A549 (cell line): ENCODE results near the gene P4HB. TPM values are rescaled to one million over a fixed set of nuclear protein-coding genes. Genes with fewer than 3 reads are reported as not detected.
"Not testable (repeated sequence)": the region's sequence is repeated elsewhere in the genome, so short reads cannot be mapped to it uniquely, and the experiment has no call there.

Experiments used
- ATAC-seq, 2 experiments: fragments of 200-7000 bp in 1 of 2; fragments of >200 bp in 1 of 2; cut with Nextera tagmentation in 1 of 2; cut with Tn5 transposase in 1 of 2; 3 replicates each; pipeline versions ENCODE4 v1.8.0 to v1.9.1; 2018 to 2020; ENCODE audit warnings: mild to moderate bottlenecking in 1 of 2, moderate library complexity in 1 of 2
- CTCF ChIA-PET: fragments of 300-600 bp; sonication (Branson Sonifier 250); formaldehyde crosslinking; extraction: SDS; loops from one replicate; lab custom pipeline; 2021; ENCODE audit warnings: antibody characterized with exemption, inconsistent platforms; lab: Yijun Ruan, JAX
- POLR2A ChIA-PET: fragments of 350-600 bp; formaldehyde crosslinking; extraction: SDS; loops from one replicate; lab custom pipeline; 2021; ENCODE audit warnings: antibody characterized with exemption, inconsistent platforms; lab: Yijun Ruan, JAX
- DNase-seq, 2 experiments: peaks; one replicate each; pipeline versions ENCODE4 v3.0.0 to v3.0.0-alpha.2; 2011 to 2016; ENCODE audit warnings: low read depth in 1 of 2, low spot score in 1 of 2
- FAIRE-seq: peaks from 2 replicates; lab custom pipeline; 2011; peaks lifted over from hg19 to GRCh38; lab: Jason Lieb, UNC
- H3K27ac ChIP-seq, 2 experiments: fragments of >200 bp; sonication (Bioruptor Twin); formaldehyde crosslinking; 3 replicates each; pipeline ENCODE4 v1.5.1; 2016 to 2017
- H3K4me1 ChIP-seq: fragments of >200 bp; sonication (Bioruptor Twin); formaldehyde crosslinking; 3 replicates; pipeline ENCODE4 v1.6.1; 2016
- H3K4me2 ChIP-seq: fragments of >200 bp; sonication (Bioruptor Twin); formaldehyde crosslinking; 3 replicates; pipeline ENCODE4 v1.6.1; 2016
- H3K4me3 ChIP-seq: fragments of >200 bp; sonication (Bioruptor Twin); formaldehyde crosslinking; 3 replicates; pipeline ENCODE4 v1.5.1; 2016
- H3K9me3 ChIP-seq: fragments of >200 bp; sonication (Bioruptor Twin); formaldehyde crosslinking; 3 replicates; pipeline ENCODE4 v1.6.1; 2016
- CEBPB ChIP-seq, 2 experiments: fragments of >200 bp in 1 of 2; sonication (Bioruptor Twin) in 1 of 2; formaldehyde crosslinking in 1 of 2; IDR thresholded peaks; 2 replicates each; pipeline ENCODE4 v1.6.1; 2012 to 2016
- CHD2 ChIP-seq: fragments of 150-350 bp; IDR thresholded peaks from 2 replicates; pipeline ENCODE4 v1.6.1; 2014; ENCODE audit warnings: low read length; ENCODE audit not compliant: partially characterized antibody
- CHD4 ChIP-seq: fragments of 200-600 bp; sonication (generic); IDR thresholded peaks from 2 replicates; pipeline ENCODE4 v1.6.1; 2016; ENCODE audit warnings: antibody characterized with exemption, mild to moderate bottlenecking, borderline replicate concordance
- EHF ChIP-seq: fragments of 250-450 bp; sonication (Bioruptor Pico); IDR thresholded peaks from 2 replicates; pipeline ENCODE4 v1.5.0; 2020; ENCODE audit warnings: mild to moderate bottlenecking
- ELK1 ChIP-seq: fragments of 150-350 bp; IDR thresholded peaks from 2 replicates; pipeline ENCODE4 v1.6.1; 2014; ENCODE audit warnings: low read depth, mild to moderate bottlenecking, low read length
- EP300 ChIP-seq, 2 experiments: fragments of >200 bp; sonication (Bioruptor Twin); formaldehyde crosslinking; IDR thresholded peaks; 2 replicates in 1 of 2; 3 replicates in 1 of 2; pipeline ENCODE4 v1.6.1; 2016 to 2017
- ESRRA ChIP-seq: fragments of 150-350 bp; IDR thresholded peaks from 2 replicates; pipeline ENCODE4 v1.6.1; 2014; ENCODE audit warnings: mild to moderate bottlenecking, low read length, borderline replicate concordance
- GATA3 ChIP-seq: IDR thresholded peaks from 2 replicates; pipeline ENCODE4 v1.6.1; 2012; ENCODE audit warnings: borderline replicate concordance
- HES2 ChIP-seq: fragments of >200 bp; sonication (Bioruptor Twin); formaldehyde crosslinking; IDR thresholded peaks from 2 replicates; pipeline ENCODE4 v1.6.1; 2016
- HMGXB4 ChIP-seq: fragments of 250-450 bp; sonication (Bioruptor Pico); IDR thresholded peaks from 2 replicates; pipeline ENCODE4 v1.5.0; 2021; ENCODE audit warnings: mild to moderate bottlenecking, moderate library complexity, borderline replicate concordance
- HOXB13 ChIP-seq: fragments of 250-450 bp; sonication (Bioruptor Pico); IDR thresholded peaks from 2 replicates; pipeline ENCODE4 v1.5.0; 2020; ENCODE audit warnings: low read depth, mild to moderate bottlenecking, moderate library complexity
- HOXB5 ChIP-seq: fragments of 250-450 bp; sonication (Bioruptor Pico); IDR thresholded peaks from 2 replicates; pipeline ENCODE4 v1.5.0; 2020; ENCODE audit warnings: mild to moderate bottlenecking, moderate library complexity
- MAFK ChIP-seq: fragments of 450-650 bp; IDR thresholded peaks from 2 replicates; pipeline ENCODE4 v1.6.1; 2014; ENCODE audit not compliant: partially characterized antibody
- NFE2L2 ChIP-seq: fragments of 150-350 bp; conservative IDR thresholded peaks from 2 replicates; pipeline ENCODE4 v1.6.1; 2014; ENCODE audit warnings: low read length
- NR3C1 ChIP-seq: fragments of >200 bp; sonication (Bioruptor Twin); formaldehyde crosslinking; IDR thresholded peaks from 3 replicates; pipeline ENCODE4 v1.6.1; 2017
- PHF8 ChIP-seq: fragments of 200-600 bp; sonication (generic); IDR thresholded peaks from 2 replicates; pipeline ENCODE4 v1.6.1; 2016; ENCODE audit warnings: low read depth, mild to moderate bottlenecking, antibody characterized with exemption, moderate library complexity, borderline replicate concordance
- RCOR1 ChIP-seq: fragments of 150-350 bp; IDR thresholded peaks from 2 replicates; pipeline ENCODE4 v1.6.1; 2014; ENCODE audit warnings: antibody characterized with exemption, low read length, low read depth
- USF2 ChIP-seq: fragments of 450-650 bp; IDR thresholded peaks from 2 replicates; pipeline ENCODE4 v1.6.1; 2014; ENCODE audit warnings: antibody characterized with exemption
- ZC3H11A ChIP-seq: fragments of 450-650 bp; IDR thresholded peaks from 2 replicates; pipeline ENCODE4 v1.6.1; 2014; ENCODE audit warnings: antibody characterized with exemption, mild to moderate bottlenecking
- ZNF302 ChIP-seq: fragments of 250-450 bp; sonication (Bioruptor Pico); IDR thresholded peaks from 2 replicates; pipeline ENCODE4 v1.9.0; 2021; ENCODE audit warnings: inconsistent platforms, mild to moderate bottlenecking, moderate library complexity
- ZSCAN20 ChIP-seq: fragments of 250-450 bp; sonication (Bioruptor Pico); IDR thresholded peaks from 2 replicates; pipeline ENCODE4 v1.8.0; 2022; ENCODE audit warnings: mild to moderate bottlenecking, moderate library complexity
- WGBS: methylation state at CpG from one replicate; pipeline ENCODE4 v1.1.6; 2017; ENCODE audit errors: missing lambda C conversion rate; 5-methylcytosine and 5-hydroxymethylcytosine counted together
- polyA plus RNA-seq, 4 experiments: library from polyadenylated mRNA; depleted of rRNA in 3 of 4; stranded (reverse); fragments of >200 nt; fragmentation: RNase III in 1 of 4; extraction: RNeasy Plus Mini Kit Qiagen cat#74134 plus additional on column Dnase treatment in 1 of 4; gene quantifications; 2 replicates in 3 of 4; 3 replicates in 1 of 4; pipeline ENCODE4 v1.2.3, GENCODE V29; 2011 to 2017

The P4HB gene
- polyA plus RNA-seq, 2 of the 4 experiments (the other 2 are of a cell fraction), result 102 to 622 TPM

GRCh38 chr17:81840059-81840458 lies 20.3 kb downstream of the P4HB start:
- ChIA-PET CTCF (interaction anchor here (1.1 to 6.0 kb wide), 3 partner anchors 13 to 105 kb away, joined by 3 to 32 read pairs (median 3); no protein-coding TSS in a partner anchor), POLR2A (interaction anchor here (0.7 kb wide), 1 partner anchor 204 kb away, joined by 3 read pairs; no protein-coding TSS in a partner anchor)
- FAIRE-seq, ATAC-seq, H3K4me2 ChIP-seq, H3K4me3 ChIP-seq, H3K4me1 ChIP-seq, H3K27ac ChIP-seq, H3K9me3 ChIP-seq, DNase-seq: not testable (repeated sequence)
- 90% methylated on average over 5 of the region's 5 CpGs for WGBS

GRCh38 chr17:81839301-81839700 lies 21.0 kb downstream of the P4HB start:
- DNase-seq (no peak), FAIRE-seq (no peak), ATAC-seq (no peak)
- POLR2A ChIA-PET, result interaction anchor here (0.6 kb wide), 1 partner anchor 114 kb away, joined by 7 read pairs; no protein-coding TSS in a partner anchor
- no peaks in the 10 kb centered on the region for H3K9me3 ChIP-seq
- no peak for TF ChIP-seq NR3C1
- TF ChIP-seq CHD2, result no peak
- no peak for TF ChIP-seq ESRRA
- no peak for TF ChIP-seq RCOR1
- TF ChIP-seq ZSCAN20 (CRISPR knock-in tag), result no peak
- no peak for TF ChIP-seq GATA3
- TF ChIP-seq MAFK, result no peak
- no peak for TF ChIP-seq NFE2L2
- TF ChIP-seq CHD4, result no peak
- CTCF ChIA-PET, result interaction anchor here (0.9 to 6.0 kb wide), 3 partner anchors 15 to 105 kb away, joined by 3 to 32 read pairs (median 3); no protein-coding TSS in a partner anchor
- H3K27ac ChIP-seq, result no peak overlapping the region
- WGBS, result 82% methylated on average over 15 of the region's 15 CpGs
- no peak overlapping the region for H3K4me3 ChIP-seq
- peaks cover 5% of the 10 kb centered on the region; the same call in 2 of the 3 replicates for H3K4me1 ChIP-seq
- no peak overlapping the region for H3K4me2 ChIP-seq

- 65% methylated on average over 17 of the region's 17 CpGs for WGBS
- H3K4me3 ChIP-seq, result no peak overlapping the region
- no peak for FAIRE-seq
- no peaks in the 10 kb centered on the region for H3K9me3 ChIP-seq
- no peak for ATAC-seq
- DNase-seq, result no peak
- no peak overlapping the region for H3K27ac ChIP-seq
- TF ChIP-seq ELK1 (no peak), MAFK (no peak), GATA3 (no peak), HES2 (no peak), ZSCAN20 (CRISPR knock-in tag) (no peak), ZNF302 (CRISPR knock-in tag) (no peak), HMGXB4 (CRISPR knock-in tag) (no peak), USF2 (no peak), CEBPB (IDR thresholded peaks at IDR 0.05) (no peak), EP300 (IDR thresholded peaks at IDR 0.05) (no peak), ZC3H11A (no peak), HOXB13 (CRISPR knock-in tag) (no peak), PHF8 (no peak), HOXB5 (no peak), EHF (CRISPR knock-in tag) (no peak)
- H3K4me1 ChIP-seq, result peaks cover 10% of the 10 kb centered on the region; the same call in 2 of the 3 replicates
- no peak overlapping the region for H3K4me2 ChIP-seq
- ChIA-PET CTCF (interaction anchor here (0.9 to 6.0 kb wide), 2 partner anchors 32 to 104 kb away, joined by 3 to 32 read pairs; no protein-coding TSS in a partner anchor), POLR2A (interaction anchor here (0.6 kb wide), 1 partner anchor 114 kb away, joined by 7 read pairs; no protein-coding TSS in a partner anchor)
Measured at GRCh38 chr17:81838753-81839255, 21.5 kb downstream of the P4HB start.
